DOHH2 (cell line): Measurements from ENCODE around the gene CHCHD6.

Experiments
- EZH2phosphoT487 ChIP-seq: fragments of 200-600 bp; sonication (generic); IDR thresholded peaks from 2 replicates; pipeline ENCODE4 v1.6.1; 2017; ENCODE audit warnings: borderline replicate concordance, mild to moderate bottlenecking, antibody characterized with exemption, low read length, moderate library complexity, mixed read lengths
- TF ChIP-seq, protein P1 (sequence below): fragments of 200-600 bp; sonication (generic); IDR thresholded peaks from one replicate; pipeline ENCODE4 v1.5.1; 2014; ENCODE audit warnings: antibody characterized with exemption, mild to moderate bottlenecking, low read depth, low read length; ENCODE audit not compliant: poor library complexity, severe bottlenecking

DNA sequence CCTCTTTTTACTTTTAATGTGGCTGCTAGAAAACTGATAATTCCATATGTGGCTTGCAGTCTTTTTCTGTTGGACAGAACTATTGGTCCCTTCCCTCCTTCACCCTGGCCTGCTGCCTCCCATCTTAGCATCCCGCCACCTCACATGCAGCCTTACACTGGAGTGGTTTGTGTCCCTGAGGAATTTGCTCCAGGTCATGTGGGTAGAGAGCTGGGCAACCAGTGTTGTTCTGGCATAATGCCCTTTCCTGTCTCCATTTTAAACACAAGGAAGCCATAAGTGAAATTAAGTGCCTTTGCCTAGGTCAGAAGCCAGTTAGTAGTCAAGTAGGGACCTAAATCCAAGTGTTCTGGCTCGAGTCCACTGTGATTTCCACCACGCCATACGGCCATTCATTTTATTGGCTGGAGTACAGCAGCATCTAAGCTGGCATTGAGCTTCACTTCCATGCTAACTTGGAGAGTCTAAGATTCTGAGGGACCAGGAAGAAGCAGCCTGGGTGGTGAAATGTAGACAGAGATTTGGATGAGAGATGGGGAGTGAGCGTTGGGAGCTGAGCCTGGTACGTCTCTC, 232.9 kb downstream of the CHCHD6 start:
- TF ChIP-seq, protein P1, sequence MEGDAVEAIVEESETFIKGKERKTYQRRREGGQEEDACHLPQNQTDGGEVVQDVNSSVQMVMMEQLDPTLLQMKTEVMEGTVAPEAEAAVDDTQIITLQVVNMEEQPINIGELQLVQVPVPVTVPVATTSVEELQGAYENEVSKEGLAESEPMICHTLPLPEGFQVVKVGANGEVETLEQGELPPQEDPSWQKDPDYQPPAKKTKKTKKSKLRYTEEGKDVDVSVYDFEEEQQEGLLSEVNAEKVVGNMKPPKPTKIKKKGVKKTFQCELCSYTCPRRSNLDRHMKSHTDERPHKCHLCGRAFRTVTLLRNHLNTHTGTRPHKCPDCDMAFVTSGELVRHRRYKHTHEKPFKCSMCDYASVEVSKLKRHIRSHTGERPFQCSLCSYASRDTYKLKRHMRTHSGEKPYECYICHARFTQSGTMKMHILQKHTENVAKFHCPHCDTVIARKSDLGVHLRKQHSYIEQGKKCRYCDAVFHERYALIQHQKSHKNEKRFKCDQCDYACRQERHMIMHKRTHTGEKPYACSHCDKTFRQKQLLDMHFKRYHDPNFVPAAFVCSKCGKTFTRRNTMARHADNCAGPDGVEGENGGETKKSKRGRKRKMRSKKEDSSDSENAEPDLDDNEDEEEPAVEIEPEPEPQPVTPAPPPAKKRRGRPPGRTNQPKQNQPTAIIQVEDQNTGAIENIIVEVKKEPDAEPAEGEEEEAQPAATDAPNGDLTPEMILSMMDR, result no peak
- TF ChIP-seq EZH2phosphoT487, result no peak
